NK-92 treated with Interleukin-12 subunit alpha and Interleukin-12 subunit beta, amount 100 ng/mL, for 24 hours (cell line): ENCODE measurements around the gene TSPAN7.

ENCODE experiments used
- DNase-seq: peaks from one replicate; lab custom pipeline; 2025; lab: John Stamatoyannopoulos, UW

The TSPAN7 gene

GRCh38 chrX:38595801-38596200 is 34.5 kb downstream of the TSPAN7 start:
- DNase-seq, result no peak

DNA sequence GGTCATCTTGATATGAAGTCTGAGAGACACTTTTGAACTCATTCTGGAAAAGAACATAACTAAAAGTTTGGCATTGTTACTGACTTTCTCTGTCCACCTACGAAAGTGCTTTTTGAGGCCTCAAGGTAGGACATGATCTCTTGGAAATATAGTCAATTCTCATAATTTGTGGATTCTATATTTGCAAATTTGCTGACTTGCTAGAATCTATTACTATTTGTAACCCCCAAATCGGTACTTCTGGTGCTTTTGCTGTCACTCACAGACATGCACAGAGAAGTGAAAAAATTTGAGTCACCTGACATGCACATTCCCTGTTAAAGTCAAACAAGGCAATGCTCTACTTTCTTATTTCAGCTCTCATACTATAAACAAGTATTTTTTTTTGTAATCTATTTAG is 35.6 kb downstream of the TSPAN7 start:
- DNase-seq, result no peak

DNA sequence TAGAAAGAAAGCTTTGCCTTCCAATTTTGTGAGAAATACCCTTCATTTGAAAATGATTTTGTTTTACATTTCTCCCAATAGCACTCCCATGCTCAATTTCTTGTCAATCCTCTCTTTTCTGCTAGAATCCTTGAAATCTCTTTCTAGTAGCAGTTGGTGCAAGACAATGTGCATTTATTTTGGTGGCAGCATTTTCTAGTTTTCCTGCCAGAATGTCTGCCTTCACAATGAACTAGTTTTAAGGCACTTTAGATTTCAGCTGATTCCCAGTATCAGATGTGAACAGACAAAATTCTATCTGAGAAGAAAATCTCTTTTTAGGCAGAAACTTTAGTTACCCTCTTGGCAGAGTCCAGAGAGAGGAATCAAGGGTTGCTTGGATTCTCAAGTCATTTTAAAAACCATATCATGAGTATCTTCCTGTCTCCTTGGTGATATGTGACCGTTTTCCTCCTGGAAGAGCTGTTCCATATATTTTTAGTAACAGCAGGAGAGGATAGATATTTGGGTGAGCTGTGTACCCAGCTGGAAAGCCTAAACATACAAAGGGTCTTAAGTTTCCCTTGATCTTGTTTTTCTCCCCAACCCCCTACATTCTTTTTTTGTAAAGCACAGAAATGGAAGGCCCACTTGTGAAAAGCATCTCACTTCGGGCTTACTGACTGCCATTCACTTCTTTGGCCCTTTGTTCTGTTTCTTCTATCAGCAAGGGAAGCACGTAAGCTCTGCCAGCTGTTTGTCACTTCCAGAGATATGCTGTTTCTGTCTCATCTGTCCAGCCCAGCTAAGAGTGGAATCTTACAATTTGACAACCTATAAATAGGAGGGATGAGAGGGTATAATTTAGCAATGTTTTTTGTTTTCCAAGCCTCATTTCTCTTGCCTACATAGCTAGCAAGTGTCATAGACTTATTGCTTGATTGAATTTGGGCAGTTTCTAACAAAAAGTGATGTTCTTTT is 38.7 kb downstream of the TSPAN7 start:
- DNase-seq, result no peak

GRCh38 chrX:38601866-38602265 is 40.5 kb downstream of the TSPAN7 start:
- no peak for DNase-seq

GRCh38 chrX:38606821-38607220 is 45.5 kb downstream of the TSPAN7 start:
- DNase-seq, result no peak

DNA sequence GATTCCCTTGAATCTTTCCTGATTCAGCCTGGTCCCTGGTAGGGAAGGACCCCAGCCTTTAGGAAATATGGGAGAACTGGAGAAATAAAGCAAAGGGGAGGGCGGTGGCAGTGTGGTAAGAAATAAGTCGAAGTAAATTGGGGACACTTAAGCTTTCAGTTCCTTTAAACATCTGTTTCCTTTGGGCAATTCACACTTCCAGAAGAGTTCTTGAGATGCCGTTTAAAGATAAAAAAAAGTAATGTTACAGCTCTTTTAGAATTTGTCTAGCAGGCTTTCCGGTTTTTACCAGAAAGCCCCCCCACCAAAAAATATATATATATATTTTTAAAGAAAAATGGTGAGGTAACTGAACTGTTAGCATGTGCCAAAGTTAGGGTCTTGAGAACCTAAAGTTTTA is 46.6 kb downstream of the TSPAN7 start:
- DNase-seq, result no peak

GRCh38 chrX:38610849-38611248 is 49.5 kb downstream of the TSPAN7 start:
- DNase-seq, result no peak

DNA sequence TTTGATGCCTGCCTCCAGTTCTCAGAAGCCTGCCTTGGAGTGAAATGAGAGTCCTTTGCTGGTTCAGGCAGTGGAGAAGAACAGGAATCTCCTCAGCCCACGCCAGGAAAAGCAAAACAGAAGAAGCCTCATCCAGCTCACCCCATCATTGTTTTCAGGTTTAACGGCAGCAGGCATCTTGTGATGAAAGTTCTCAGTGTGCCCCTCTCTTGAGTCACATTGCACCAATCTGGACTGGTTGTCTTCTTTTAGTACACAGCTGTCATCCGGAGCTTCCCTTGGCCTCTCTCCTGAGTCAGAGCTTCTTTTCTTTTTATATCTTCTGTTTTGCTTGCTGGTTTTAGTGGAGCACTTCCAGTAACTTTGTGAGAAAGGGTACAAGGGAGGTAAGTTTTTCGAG is 50.9 kb downstream of the TSPAN7 start:
- DNase-seq, result no peak

DNA sequence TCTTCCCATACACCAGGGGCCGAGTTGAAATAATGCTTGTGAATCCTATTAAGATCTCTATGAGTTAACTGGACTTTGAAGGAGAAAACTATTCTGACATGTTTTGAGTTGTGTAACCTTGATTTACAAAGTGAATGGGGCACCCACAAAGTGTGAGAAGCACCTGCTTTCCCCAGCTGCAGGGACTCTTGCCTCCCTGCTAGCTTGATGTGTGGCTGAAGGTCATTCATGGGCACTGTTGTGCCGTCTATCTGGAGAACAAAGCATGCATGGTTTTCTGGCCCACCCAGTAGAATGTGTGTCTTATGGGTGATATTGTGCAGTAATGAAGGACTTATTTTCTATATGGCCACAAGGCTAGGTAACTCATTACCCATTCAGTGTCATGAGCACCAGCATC is 53.1 kb downstream of the TSPAN7 start:
- DNase-seq, result no peak

- no peak for DNase-seq
These were observed 55.6 kb downstream of the TSPAN7 start for GRCh38 chrX:38616904-38617303.

DNA sequence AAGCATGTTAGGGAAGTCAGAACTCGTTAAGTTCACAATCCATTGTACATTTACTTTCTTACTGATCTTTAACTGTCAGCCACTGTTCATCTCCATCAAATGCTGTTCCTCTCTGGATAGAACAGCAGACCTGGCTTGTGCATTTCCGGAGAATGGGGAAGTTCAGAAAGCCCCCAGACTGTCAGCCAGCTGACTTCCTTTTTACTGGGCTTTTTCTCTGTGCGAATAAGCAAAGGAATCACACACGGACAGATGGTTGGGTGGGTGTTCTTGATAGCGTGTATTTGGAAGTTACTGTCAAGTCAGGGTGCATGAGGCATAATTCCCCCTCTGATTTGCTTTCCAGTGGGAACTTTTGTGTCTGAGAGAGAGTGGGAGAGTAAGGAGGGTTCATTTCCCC is 56.8 kb downstream of the TSPAN7 start:
- no peak for DNase-seq

DNA sequence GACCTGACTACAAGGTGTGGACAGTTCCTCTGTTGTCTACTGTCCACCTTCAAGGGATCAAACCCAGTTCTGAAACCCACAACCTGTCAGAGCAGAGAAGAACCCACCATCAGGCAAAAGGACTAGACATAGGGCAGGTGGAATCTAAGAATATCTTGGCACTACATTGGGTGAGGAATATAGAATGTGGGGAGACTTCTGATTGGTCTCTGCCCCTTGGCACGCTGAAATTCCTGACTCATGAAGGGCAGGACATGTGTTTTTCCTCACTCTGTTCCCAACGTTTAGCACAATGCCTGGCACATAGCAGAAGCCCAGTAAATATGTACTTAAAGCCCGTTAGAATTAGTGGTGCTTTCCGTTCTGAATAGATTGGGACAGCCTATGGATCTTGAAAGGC is 59.3 kb downstream of the TSPAN7 start:
- DNase-seq, result no peak

GRCh38 chrX:38626296-38626695 is 65.0 kb downstream of the TSPAN7 start:
- DNase-seq, result no peak

- peak; percentile 0 for DNase-seq
These were observed 66.3 kb downstream of the TSPAN7 start for GRCh38 chrX:38627683-38628082.

DNA sequence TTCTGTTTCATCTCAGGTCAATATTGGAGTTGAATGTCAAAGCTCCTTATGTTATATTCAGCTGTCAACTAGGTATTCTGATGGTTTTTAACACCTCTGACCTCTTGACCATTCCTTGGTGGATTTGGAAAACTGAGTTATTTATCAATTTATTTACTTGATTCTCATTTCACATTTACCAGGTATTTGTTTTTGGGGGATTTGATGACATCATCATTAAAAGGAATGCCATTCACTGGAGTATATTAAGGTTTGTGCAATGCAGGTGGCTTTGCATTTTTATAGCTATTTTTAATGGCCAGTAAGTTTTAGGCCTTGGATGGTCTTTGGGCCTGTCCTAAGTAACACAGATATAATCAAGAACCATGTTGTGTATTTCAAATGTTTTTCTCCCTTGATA is 67.2 kb downstream of the TSPAN7 start:
- no peak for DNase-seq

DNA sequence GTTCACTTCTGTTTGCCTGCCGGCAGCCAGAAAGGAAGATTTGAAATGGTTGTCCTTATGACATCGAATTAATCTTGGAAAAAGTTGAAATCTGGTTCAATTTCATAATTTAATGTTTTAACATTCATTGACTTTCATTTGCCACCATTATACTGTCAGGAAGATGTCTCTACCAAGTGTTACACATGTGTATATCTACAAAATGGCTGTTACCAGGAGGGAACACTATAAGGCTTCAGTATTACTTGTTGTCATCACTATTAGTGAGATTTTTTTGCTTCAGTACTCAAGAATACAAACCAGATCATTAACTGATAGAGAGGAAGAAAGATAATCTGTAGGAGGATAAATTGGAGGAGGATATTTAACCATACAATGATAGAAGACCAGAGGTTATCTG is 71.2 kb downstream of the TSPAN7 start:
- DNase-seq, result no peak

- DNase-seq, result no peak
These were observed 73.3 kb downstream of the TSPAN7 start for GRCh38 chrX:38634665-38635064.

- no peak for DNase-seq
These were observed 75.8 kb downstream of the TSPAN7 start for GRCh38 chrX:38636949-38637819.

DNA sequence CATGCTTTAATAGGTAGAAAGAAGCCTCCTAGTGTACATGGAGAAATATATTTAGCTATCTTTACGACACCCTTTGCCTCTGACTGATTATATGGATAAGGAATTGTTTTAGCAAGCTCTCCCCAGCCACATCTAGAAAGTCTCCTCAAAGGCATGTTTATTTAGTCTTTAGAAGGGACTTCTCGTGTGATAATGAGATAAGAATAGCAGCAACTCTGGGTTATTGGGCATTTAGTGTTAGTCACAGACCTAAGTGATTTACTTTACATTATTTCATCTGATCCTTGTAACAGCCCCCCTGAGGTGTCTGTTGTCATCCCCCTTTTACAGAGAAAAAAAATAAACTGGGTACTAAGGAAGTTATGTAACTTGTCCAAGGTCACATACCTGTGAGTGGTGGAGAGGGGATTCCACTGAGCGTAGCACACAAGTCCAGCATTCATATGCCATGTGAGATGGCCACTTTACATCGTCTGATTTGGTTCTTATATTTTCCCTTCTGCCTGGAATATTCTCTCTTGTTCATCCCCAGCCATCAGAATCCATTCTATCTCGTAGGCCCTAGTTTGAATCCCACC is 77.7 kb downstream of the TSPAN7 start:
- DNase-seq, result no peak

DNA sequence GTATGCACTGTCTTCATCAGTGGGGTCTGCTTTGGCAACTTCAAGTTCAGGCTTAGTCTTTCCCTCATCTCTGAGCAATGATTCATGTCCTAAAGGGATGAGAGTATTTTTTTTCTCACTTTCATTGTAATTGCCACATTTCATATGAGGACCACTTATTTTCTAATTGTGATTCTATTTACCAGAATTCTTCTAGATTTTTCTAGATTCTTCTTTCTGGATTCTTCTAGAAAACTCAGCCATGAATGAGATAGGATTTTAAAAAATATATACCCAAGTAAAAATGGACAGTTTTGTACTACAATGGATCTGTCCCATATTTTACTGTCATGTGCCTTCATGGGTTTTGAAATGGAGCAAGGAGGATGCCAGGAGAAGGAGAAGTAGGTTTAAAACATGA is 78.4 kb downstream of the TSPAN7 start:
- no peak for DNase-seq

DNA sequence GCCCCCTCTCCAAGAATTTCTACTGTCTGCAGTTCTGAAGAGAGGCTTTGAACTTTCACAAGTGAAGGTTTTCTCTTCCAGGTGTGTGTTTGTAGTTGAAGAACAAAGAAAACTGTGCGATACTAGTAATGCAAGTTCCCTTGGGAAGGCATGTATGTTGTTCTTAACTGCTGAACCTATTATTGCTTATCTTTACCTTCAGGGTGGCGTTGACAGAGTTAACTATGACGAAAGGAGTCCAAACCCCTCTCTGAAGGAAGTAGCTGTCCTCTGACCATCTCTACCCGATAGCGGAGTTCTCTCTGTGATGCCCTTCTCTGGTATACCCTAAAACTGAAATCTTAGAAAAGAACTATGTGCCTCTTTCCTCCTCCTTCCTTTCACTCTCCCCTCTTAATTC is 79.9 kb downstream of the TSPAN7 start:
- no peak for DNase-seq

- no peak for DNase-seq
These were observed 82.6 kb downstream of the TSPAN7 start for GRCh38 chrX:38643903-38644302.

- DNase-seq, result no peak
These were observed 84.8 kb downstream of the TSPAN7 start for GRCh38 chrX:38646129-38646528.
